ENCODE measurements around the gene ZSCAN26.
A peak's percentile ranks its signal among the peaks of the same experiment; 100 is the strongest.

DNA sequence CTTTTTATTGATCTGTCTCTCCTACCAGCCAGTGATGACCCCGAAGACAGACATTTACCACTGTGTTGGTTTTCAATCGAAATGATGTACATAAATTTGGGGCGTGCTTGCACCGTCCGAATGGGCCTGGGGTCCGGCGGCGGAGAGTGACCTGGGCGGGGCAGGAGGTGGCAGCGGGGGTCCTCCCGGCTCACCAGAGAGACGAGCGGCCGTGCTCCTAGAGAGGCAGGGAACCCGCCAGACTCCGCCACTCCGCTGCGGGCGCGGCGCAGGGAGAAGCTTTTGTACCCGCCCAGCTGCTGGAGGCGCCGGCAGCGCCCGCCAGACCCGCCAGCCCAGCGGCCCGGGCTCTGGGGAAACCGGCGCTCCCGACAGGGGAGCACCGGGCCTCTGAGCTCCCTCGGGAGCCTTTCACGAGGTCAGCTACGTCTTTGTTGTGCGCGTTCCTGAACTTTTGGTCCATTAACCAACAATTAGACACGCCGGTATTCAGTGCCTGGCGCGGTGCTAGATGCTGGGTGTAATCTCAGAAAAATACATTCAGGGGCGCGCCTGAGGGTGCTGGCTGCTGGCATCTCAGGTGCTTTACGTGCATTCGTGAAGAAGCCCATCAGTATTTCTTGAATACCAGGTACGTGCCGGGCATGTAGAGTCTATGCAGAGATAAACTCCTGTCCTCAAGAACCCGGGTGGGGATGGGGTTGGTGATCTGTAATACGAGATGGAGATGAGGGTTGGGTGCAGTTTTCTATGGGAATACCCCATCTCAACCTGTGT, 14.5 kb downstream of the ZSCAN26 start, which contains the start of gene PGBD1:
- TF ChIP-seq, protein P1, sequence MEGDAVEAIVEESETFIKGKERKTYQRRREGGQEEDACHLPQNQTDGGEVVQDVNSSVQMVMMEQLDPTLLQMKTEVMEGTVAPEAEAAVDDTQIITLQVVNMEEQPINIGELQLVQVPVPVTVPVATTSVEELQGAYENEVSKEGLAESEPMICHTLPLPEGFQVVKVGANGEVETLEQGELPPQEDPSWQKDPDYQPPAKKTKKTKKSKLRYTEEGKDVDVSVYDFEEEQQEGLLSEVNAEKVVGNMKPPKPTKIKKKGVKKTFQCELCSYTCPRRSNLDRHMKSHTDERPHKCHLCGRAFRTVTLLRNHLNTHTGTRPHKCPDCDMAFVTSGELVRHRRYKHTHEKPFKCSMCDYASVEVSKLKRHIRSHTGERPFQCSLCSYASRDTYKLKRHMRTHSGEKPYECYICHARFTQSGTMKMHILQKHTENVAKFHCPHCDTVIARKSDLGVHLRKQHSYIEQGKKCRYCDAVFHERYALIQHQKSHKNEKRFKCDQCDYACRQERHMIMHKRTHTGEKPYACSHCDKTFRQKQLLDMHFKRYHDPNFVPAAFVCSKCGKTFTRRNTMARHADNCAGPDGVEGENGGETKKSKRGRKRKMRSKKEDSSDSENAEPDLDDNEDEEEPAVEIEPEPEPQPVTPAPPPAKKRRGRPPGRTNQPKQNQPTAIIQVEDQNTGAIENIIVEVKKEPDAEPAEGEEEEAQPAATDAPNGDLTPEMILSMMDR (IDR thresholded peaks at IDR 0.05) = no peak
- TF ChIP-seq POLR2A (IDR thresholded peaks at IDR 0.05; ENCODE audit: low read depth) (no peak), EP300 (IDR thresholded peaks at IDR 0.05) (no peak), POLR2AphosphoS5 (IDR thresholded peaks at IDR 0.05) (peak; percentile 34 to 68)
